SK-N-SH (cell line): ENCODE data around the gene PLSCR1. TPM values are rescaled to one million over a fixed set of nuclear protein-coding genes. Genes with fewer than 3 reads are reported as not detected.

ENCODE experiments used
- CTCF ChIA-PET: fragments of 300-600, 350-600 bp; formaldehyde crosslinking; extraction: SDS; loops from one replicate; lab custom pipeline; 2021; lab: Yijun Ruan, JAX
- POLR2A ChIA-PET: fragments of 350-600 bp; sonication (Branson Sonifier 250); formaldehyde crosslinking; extraction: SDS; loops from one replicate; lab custom pipeline; 2020; ENCODE audit warnings: antibody characterized with exemption, inconsistent platforms; lab: Yijun Ruan, JAX
- DNase-seq: peaks from one replicate; pipeline ENCODE4 v3.0.0; 2012
- H2AFZ ChIP-seq: fragments of 200-600 bp; sonication (generic); 2 replicates; pipeline ENCODE4 v1.8.1; 2016; ENCODE audit warnings: antibody characterized with exemption, mild to moderate bottlenecking, low read depth
- H3F3A ChIP-seq: fragments of 200-600 bp; sonication (generic); replicated peaks from 2 replicates; pipeline ENCODE3; 2016; ENCODE audit warnings: antibody characterized with exemption, mild to moderate bottlenecking; ENCODE audit not compliant: insufficient read depth
- H3K27ac ChIP-seq, 2 experiments: fragments of 200-500 bp in 1 of 2; fragments of 200-600 bp in 1 of 2; sonication (Bioruptor generic) in 1 of 2; sonication (generic), shearing (Covaris generic) in 1 of 2; 2 replicates each; pipeline versions ENCODE4 v1.5.1 to v1.6.1; 2014 to 2016; ENCODE audit warnings: low read depth in 2 of 2, inconsistent platforms in 1 of 2, low read length in 1 of 2, mild to moderate bottlenecking in 1 of 2, mixed read lengths in 1 of 2
- H3K27me3 ChIP-seq: fragments of 200-600 bp; sonication (generic), shearing (Covaris generic); 2 replicates; pipeline ENCODE4 v1.6.1; 2016; ENCODE audit warnings: mixed run types; ENCODE audit not compliant: insufficient read depth
- H3K36me3 ChIP-seq, 2 experiments: fragments of 200-500 bp in 1 of 2; fragments of 200-600 bp in 1 of 2; sonication (Bioruptor generic) in 1 of 2; sonication (generic) in 1 of 2; replicated peaks in 1 of 2; 2 replicates each; pipeline versions ENCODE3 to v1.5.1; 2014 to 2016; ENCODE audit warnings: low read length in 1 of 2, mild to moderate bottlenecking in 1 of 2; ENCODE audit not compliant: insufficient read depth in 2 of 2, control insufficient read depth in 1 of 2
- H3K4me1 ChIP-seq, 2 experiments: fragments of 200-500 bp in 1 of 2; fragments of 200-600 bp in 1 of 2; sonication (Bioruptor generic) in 1 of 2; sonication (generic), shearing (Covaris generic) in 1 of 2; 2 replicates each; pipeline versions ENCODE4 v1.5.1 to v1.6.1; 2014 to 2016; ENCODE audit warnings: low read depth in 1 of 2, low read length in 1 of 2, mixed run types in 1 of 2; ENCODE audit not compliant: insufficient read depth in 2 of 2, control insufficient read depth in 1 of 2
- H3K4me2 ChIP-seq: fragments of 200-600 bp; sonication (generic), shearing (Covaris generic); 2 replicates; pipeline ENCODE4 v1.6.1; 2017; ENCODE audit warnings: mixed run types
- H3K4me3 ChIP-seq, 2 experiments: fragments of 200-500 bp in 1 of 2; fragments of 200-600 bp in 1 of 2; sonication (Bioruptor generic) in 1 of 2; sonication (generic), shearing (Covaris generic) in 1 of 2; 2 replicates each; pipeline versions ENCODE4 v1.5.1 to v1.8.1; 2014 to 2016; ENCODE audit warnings: low read depth in 2 of 2, inconsistent platforms in 1 of 2, low read length in 1 of 2, mild to moderate bottlenecking in 1 of 2, mixed read lengths in 1 of 2, moderate library complexity in 1 of 2
- H3K79me2 ChIP-seq: fragments of 200-600 bp; sonication (generic); 2 replicates; pipeline ENCODE4 v1.8.1; 2017; ENCODE audit warnings: mild to moderate bottlenecking; ENCODE audit not compliant: insufficient read depth
- H3K9ac ChIP-seq: fragments of 200-600 bp; sonication (generic); 2 replicates; pipeline ENCODE4 v1.6.1; 2017; ENCODE audit warnings: mixed run types
- H3K9me2 ChIP-seq: fragments of 200-600 bp; sonication (generic); 2 replicates; pipeline ENCODE4 v1.6.1; 2017; ENCODE audit warnings: mixed run types
- H3K9me3 ChIP-seq: fragments of 200-600 bp; sonication (generic); 2 replicates; pipeline ENCODE4 v1.6.1; 2017; ENCODE audit warnings: mixed run types, mild to moderate bottlenecking, moderate library complexity
- H4K20me1 ChIP-seq: fragments of 200-600 bp; sonication (generic); 2 replicates; pipeline ENCODE4 v1.6.1; 2017; ENCODE audit warnings: mild to moderate bottlenecking, mixed run types; ENCODE audit not compliant: insufficient read depth
- CHD2 ChIP-seq: fragments of 150-350 bp; IDR thresholded peaks from 2 replicates; pipeline ENCODE4 v1.6.1; 2018; ENCODE audit warnings: low read length; ENCODE audit not compliant: partially characterized antibody
- ELF1 ChIP-seq: IDR thresholded peaks from 2 replicates; pipeline ENCODE4 v1.4.0; 2012
- FOSL2 ChIP-seq: IDR thresholded peaks from 2 replicates; pipeline ENCODE4 v1.4.0; 2012; ENCODE audit warnings: low read depth, mild to moderate bottlenecking, moderate library complexity, borderline replicate concordance
- FOXM1 ChIP-seq: IDR thresholded peaks from 2 replicates; pipeline ENCODE4 v1.4.0; 2012; ENCODE audit warnings: low read depth, mild to moderate bottlenecking
- MEF2A ChIP-seq: IDR thresholded peaks from 2 replicates; pipeline ENCODE4 v1.4.0; 2012; ENCODE audit warnings: low read depth, borderline replicate concordance
- MXI1 ChIP-seq: IDR thresholded peaks from 2 replicates; pipeline ENCODE4 v1.6.1; 2012; ENCODE audit warnings: mild to moderate bottlenecking, low read depth, low read length, improper control_type of control experiment
- NFIC ChIP-seq: IDR thresholded peaks from 2 replicates; pipeline ENCODE4 v1.4.0; 2012; ENCODE audit warnings: borderline replicate concordance
- RCOR1 ChIP-seq: fragments of 150-350 bp; IDR thresholded peaks from 2 replicates; pipeline ENCODE4 v1.6.1; 2017; ENCODE audit warnings: antibody characterized with exemption, low read length
- RXRA ChIP-seq: IDR thresholded peaks from 2 replicates; pipeline ENCODE4 v1.4.0; 2012; ENCODE audit warnings: low read depth, mild to moderate bottlenecking, borderline replicate concordance
- SIN3A ChIP-seq: IDR thresholded peaks from 2 replicates; pipeline ENCODE4 v1.6.1; 2012; ENCODE audit warnings: low read depth, mild to moderate bottlenecking, low read length, moderate library complexity, borderline replicate concordance
- SMC3 ChIP-seq: IDR thresholded peaks from 2 replicates; pipeline ENCODE4 v1.6.1; 2012; ENCODE audit warnings: low read depth, low read length, improper control_type of control experiment
- TCF12 ChIP-seq: IDR thresholded peaks from 2 replicates; pipeline ENCODE4 v1.4.0; 2012
- TEAD4 ChIP-seq: IDR thresholded peaks from 2 replicates; pipeline ENCODE4 v1.4.0; 2012; ENCODE audit warnings: mild to moderate bottlenecking, borderline replicate concordance; ENCODE audit not compliant: insufficient read depth
- WGBS: methylation state at CpG from one replicate; pipeline ENCODE4 v1.1.6; 2017; ENCODE audit warnings: low lambda C conversion rate; 5-methylcytosine and 5-hydroxymethylcytosine counted together
- polyA plus RNA-seq, 3 experiments: library from polyadenylated mRNA; depleted of rRNA; stranded (reverse); fragments of >200 nt; gene quantifications; 2 replicates each; pipeline ENCODE4 v1.2.3, GENCODE V29; 2012
- TF ChIP-seq, protein P1 (sequence below): IDR thresholded peaks from 2 replicates; pipeline ENCODE4 v1.6.1; 2012; ENCODE audit warnings: mild to moderate bottlenecking, low read depth, low read length, moderate library complexity
- TF ChIP-seq, protein P2 (sequence below): IDR thresholded peaks from 2 replicates; pipeline ENCODE4 v1.4.0; 2012; ENCODE audit warnings: low read depth

The PLSCR1 gene
- polyA plus RNA-seq, 1 of the 3 experiments (the other 2 are of a cell fraction): 10.9 TPM

DNA sequence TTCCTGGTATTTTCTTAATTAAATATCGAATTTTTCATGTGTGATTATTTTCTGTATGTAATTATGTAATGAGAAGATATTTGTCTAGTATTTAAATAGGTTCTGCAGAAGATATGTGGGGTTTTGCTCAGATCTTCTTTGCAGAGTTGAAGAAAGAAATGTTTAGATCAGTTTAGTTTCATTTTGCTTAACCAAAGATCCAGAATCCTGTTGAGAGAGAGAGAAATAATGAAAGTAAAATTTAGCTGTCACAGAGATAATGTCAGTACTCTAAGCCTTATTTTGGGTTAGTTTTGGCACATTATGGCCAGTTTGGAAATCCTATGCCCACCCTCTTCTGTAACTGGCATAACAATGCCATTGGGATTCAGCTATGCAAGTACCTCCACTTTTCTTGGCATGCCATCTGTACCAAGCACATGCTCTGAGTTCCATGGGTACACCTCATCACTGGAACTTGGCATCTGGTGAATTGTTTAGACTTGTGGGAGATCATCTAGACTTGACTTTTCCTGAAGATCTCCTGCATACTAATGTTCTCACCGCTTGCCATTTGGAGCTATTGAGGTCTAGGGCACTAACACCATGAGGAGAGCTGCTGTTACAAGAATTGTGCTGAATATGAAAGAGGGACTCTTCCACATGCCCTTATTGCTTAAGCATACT, 30.9 kb downstream of the PLSCR1 start:
- H3K9ac ChIP-seq: no peak overlapping the region
- peak overlapping the region in 1 of 2 experiments; percentile 36; a peak in 2 of 4 replicates for H3K4me3 ChIP-seq
- 33% methylated on average over 2 of the region's 2 CpGs for WGBS
- peak overlapping the region; percentile 31; the same call in 1 of the 2 replicates for H2AFZ ChIP-seq
- ChIA-PET CTCF (interaction anchor here (1.1 kb wide), 1 partner anchor 13 kb away, joined by 3 read pairs; no protein-coding TSS in a partner anchor), POLR2A (no interaction called here)
- no peaks in the 10 kb centered on the region for H3K9me2 ChIP-seq
- H3F3A ChIP-seq: no peaks in the 10 kb centered on the region
- peak overlapping the region; percentile 57 for H3K4me2 ChIP-seq
- H3K4me1 ChIP-seq: 0 out of 4 replicates have a peak, but pooled peaks cover 0 to 4% of the 10 kb centered on the region in 2 experiments
- TF ChIP-seq FOXM1 (no peak), TEAD4 (no peak), SMC3 (no peak), TCF12 (peak; percentile 23; the same call in 1 of the 2 replicates), MXI1 (no peak), ELF1 (no peak), RXRA (no peak), FOSL2 (no peak), RCOR1 (no peak), MEF2A (no peak), NFIC (no peak), CHD2 (no peak), SIN3A (no peak)
- TF ChIP-seq, protein P1, sequence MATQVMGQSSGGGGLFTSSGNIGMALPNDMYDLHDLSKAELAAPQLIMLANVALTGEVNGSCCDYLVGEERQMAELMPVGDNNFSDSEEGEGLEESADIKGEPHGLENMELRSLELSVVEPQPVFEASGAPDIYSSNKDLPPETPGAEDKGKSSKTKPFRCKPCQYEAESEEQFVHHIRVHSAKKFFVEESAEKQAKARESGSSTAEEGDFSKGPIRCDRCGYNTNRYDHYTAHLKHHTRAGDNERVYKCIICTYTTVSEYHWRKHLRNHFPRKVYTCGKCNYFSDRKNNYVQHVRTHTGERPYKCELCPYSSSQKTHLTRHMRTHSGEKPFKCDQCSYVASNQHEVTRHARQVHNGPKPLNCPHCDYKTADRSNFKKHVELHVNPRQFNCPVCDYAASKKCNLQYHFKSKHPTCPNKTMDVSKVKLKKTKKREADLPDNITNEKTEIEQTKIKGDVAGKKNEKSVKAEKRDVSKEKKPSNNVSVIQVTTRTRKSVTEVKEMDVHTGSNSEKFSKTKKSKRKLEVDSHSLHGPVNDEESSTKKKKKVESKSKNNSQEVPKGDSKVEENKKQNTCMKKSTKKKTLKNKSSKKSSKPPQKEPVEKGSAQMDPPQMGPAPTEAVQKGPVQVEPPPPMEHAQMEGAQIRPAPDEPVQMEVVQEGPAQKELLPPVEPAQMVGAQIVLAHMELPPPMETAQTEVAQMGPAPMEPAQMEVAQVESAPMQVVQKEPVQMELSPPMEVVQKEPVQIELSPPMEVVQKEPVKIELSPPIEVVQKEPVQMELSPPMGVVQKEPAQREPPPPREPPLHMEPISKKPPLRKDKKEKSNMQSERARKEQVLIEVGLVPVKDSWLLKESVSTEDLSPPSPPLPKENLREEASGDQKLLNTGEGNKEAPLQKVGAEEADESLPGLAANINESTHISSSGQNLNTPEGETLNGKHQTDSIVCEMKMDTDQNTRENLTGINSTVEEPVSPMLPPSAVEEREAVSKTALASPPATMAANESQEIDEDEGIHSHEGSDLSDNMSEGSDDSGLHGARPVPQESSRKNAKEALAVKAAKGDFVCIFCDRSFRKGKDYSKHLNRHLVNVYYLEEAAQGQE: no peak
- TF ChIP-seq, protein P2, sequence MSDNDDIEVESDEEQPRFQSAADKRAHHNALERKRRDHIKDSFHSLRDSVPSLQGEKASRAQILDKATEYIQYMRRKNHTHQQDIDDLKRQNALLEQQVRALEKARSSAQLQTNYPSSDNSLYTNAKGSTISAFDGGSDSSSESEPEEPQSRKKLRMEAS: peak; percentile 61; the same call in 1 of the 2 replicates
- no peaks in the 10 kb centered on the region for H3K27me3 ChIP-seq
- H3K9me3 ChIP-seq: no peaks in the 10 kb centered on the region
- H4K20me1 ChIP-seq: no peaks in the 10 kb centered on the region
- no peak for DNase-seq
- H3K79me2 ChIP-seq: no peaks in the 10 kb centered on the region
- H3K36me3 ChIP-seq: no peaks in the 10 kb centered on the region
- H3K27ac ChIP-seq: peak overlapping the region in 1 of 2 experiments; percentile 4; a peak in 1 of 4 replicates
